HG03354 (cell line): ENCODE data around the gene CEP131.
"Not testable (repeated sequence)": the region's sequence is repeated elsewhere in the genome, so short reads cannot be mapped to it uniquely, and the experiment has no call there.

Source experiments
- ATAC-seq: cut with Tn5 transposase; IDR thresholded peaks from one replicate; pipeline ENCODE4 v1.9.1; 2021; ENCODE audit warnings: mild to moderate bottlenecking; ENCODE audit not compliant: unreplicated experiment, poor library complexity, severe bottlenecking

The CEP131 gene

GRCh38 chr17:81228834-81229665 is 6.3 kb upstream of the CEP131 start:
- no peak for ATAC-seq

- no peak for ATAC-seq
Observed at GRCh38 chr17:81228420-81228819, 5.7 kb upstream of the CEP131 start.

- ATAC-seq = not testable (repeated sequence)
Observed at GRCh38 chr17:81227630-81228029, 4.9 kb upstream of the CEP131 start.

- no peak for ATAC-seq
Observed at GRCh38 chr17:81223762-81224130, 981 bp upstream of the CEP131 start.

DNA sequence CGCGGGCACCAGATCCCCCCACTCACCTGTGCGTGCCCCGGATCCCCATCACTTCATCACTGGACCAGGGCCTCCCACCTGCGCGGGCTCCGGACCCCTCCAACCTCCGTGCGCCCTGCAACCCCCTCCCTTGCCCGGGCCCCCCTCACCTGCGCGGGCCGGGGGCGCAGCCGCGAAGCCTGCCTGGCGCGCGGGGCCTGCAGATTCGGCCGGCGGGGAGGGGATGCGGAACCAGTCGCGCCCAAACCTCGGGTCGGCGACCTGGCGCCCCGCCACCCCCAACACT is 202 bp downstream of the CEP131 start:
- ATAC-seq = no peak

DNA sequence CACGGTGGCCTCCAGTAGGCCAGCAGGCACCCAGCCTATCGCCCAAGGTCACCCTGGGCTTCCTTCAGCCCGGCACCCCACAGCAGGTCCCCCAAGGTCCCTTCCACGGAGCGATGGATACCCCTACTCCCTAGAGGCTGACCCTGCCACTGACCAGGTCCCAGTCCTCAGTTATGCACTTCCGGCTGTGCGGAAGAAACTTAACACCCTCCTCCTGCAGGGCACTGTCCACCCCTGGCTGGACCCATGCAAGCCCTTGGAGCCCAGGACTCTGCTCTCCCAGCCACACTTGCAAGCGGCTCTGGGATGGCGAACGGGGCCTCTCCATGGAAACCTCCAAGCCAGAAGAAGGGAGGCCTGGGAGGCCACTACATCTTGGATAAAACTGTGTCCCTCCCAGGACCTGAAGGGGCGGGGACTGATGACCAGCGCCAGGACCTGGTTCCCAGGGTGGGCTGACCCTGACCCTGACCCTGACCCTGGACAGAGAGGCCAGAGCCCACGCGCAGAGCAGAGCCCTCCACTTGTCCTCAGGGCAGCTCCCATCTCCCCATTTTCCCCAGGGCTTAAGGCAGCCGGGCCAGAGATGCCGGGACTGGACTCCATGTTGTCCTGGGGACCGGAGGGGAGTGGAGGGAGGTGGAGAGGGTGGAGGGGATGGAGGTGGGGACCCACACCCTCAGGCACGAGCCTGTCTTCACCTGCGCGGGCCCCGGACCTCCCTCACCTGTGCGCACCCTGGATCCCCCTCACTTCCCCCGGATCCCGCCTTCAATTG is 734 bp downstream of the CEP131 start:
- no peak for ATAC-seq

DNA sequence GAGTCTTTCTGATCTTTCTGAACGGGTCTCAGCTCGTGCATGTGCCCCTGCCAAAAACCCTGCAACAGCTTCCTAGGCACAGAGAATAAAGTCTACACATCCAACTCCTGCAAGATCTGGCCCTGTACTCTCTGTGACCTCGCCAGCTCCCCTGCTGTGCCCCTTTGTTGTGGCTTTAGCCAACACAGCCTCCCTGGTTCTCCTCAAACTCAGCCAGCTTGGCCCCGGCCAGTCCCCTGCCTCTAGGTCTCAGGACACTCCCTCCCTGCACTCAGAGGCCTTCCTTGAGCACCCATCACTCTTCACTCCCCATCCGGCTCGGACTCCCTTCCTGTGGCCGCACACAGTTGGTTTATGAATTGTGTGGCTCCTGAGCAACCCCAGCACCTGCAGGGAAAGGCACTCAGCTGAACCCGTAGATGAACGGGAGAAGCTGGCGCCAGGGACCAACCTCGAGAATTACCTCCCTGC is 1.4 kb downstream of the CEP131 start:
- no peak for ATAC-seq

DNA sequence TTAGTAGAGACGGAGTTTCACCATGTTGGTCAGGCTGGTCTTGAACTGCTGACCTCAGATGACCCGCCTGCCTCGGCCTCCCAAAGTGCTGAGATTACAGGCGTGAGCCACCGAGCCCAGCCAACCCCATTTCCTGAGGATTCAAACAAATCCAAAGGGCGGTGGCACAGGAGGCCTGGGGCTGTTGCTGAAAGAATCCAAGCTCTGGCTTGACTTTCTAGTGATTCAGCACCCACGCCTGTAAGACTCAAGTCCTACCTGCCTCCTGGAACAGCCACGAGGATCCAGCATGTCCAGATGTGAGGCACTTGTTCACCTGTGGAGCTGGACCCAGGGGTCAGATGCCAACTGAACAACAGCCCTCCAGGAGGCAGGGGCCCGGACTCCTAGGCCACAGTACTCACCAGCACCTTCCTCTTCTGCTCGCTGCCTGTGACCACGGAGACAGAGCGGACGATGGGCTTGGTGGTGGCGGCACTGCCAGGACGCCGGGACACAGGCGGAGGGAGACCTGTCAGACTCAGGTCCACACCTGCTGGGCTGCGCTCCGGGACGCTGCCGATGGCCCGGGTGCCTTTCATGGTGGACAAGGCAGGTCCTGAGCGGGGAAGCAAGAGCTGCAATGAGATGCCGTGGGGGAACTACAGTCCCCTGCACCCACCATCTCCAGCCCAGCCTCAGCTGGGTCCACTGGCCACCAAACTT is 3.1 kb downstream of the CEP131 start:
- ATAC-seq = no peak

DNA sequence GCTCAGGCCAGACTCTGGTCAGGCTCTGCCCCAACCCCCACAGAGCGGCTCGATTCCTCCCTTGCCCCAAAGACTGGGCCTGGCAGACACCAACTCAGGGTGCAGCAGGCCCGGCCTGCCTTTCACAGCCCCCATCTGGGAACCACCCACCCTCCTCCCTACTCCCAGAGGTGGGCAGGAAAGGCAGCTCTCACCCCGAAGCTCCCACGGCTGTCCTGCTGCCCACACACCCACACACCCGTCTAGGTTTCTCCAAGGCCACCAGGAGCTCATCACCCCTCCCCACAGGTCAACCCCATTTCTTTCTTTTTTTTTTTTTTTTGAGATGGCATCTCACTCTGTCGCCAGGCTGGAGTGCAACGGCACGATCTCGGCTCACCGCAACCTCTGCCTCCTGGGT is 3.8 kb downstream of the CEP131 start:
- ATAC-seq = no peak

GRCh38 chr17:81218459-81218858 is 4.3 kb downstream of the CEP131 start:
- ATAC-seq = no peak

GRCh38 chr17:81217491-81217890 is 5.3 kb downstream of the CEP131 start:
- no peak for ATAC-seq

- no peak for ATAC-seq
Observed at GRCh38 chr17:81213978-81214377, 8.8 kb downstream of the CEP131 start.

DNA sequence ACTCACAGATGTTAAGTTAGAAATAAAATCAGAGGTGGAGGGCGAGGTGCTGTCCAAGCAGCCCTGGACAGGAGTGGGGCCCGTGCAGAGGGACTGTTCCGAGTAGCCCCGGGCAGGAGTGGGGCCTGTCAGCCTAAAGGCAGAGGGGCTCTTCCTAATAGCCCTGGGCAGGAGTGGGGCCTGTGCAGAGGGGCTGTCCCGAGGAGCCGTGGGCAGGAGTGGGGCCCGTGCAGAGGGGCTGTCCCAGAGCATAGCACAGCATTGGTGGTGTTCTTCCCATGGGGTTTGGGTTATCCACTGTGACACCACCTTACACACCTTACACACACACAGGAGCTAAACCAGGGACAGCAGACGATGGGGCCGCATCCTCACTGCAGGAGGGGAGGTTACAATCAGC is 10.4 kb downstream of the CEP131 start:
- ATAC-seq = no peak

DNA sequence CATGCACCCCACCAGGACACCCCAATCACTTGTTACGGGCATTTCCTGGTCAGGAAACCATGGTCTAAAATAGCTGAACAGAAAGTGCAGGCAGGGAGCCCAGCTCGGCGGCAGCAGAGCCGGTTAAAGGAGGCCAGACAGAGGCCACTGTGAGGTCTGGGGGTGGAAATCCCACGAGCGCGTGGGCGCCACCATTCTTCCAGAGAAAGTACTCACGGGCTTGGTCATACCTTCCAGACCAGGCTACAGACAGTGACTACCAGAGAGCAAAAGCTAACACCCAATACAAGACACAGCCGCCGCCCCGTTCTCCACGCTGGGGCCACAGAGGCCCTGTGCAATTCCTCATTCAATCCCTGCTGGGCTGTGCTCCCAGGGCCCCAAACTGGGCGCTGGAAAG is 11.9 kb downstream of the CEP131 start:
- ATAC-seq = no peak

DNA sequence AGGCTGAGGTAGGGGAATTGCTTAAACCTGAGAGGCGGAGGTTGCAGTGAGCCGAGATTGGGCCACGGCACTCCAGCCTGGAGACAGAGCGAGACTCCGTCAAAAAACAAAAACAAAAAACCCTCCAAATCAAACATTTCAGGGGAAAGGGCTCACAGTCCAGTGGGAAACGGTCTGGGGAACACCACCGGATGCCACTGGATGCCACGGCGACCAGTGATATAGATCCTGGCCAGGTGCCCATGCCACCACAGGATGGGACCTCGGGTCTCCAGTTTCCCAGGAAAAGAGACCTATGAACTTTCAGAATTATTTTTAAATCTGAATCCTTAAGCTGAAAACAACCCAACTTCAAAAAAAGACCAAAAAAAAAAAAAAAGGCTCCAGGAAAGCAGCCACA is 12.3 kb downstream of the CEP131 start:
- no peak for ATAC-seq

DNA sequence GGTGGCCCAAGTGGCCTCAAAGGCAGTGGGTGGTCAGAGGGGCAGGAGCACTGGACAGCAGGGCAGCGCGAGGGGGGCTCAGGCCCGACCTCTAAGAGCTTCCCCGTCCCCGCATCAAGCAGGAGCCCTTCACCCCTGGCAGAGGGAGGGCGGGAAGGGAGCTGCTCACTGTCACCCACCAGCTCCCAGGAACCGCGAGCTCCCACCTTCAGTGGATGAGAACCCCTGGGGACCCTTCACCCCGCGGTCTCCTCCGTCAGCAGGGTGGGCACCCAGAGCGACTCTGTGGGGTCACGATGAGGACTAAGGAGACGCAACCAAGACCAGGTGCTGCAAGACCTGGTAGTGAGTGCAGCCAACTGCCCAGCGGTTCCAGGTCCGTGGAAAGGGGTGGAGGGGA is 13.6 kb downstream of the CEP131 start:
- ATAC-seq = no peak

DNA sequence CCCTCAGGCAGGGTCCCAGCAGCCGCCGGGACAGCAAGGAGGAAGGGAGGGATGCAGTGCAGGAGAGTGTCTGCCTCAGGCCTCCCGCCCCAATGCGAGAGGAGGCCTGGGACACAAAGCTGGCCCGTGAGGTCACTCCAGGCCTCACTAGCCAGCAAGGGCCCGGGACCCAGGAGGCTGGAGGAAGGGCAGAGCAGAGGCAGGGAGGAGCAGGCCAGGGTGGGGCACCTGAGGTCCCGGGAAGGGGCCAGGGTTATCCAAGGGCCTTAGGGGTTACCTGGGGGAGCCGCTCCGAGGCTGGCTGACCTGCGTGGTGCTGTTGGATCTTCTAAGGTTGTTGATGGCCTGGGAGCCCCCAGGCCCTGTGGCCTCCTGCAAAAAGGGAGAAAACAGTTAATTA is 14.1 kb downstream of the CEP131 start:
- ATAC-seq = no peak

- no peak for ATAC-seq
Observed at GRCh38 chr17:81207610-81208581, 14.9 kb downstream of the CEP131 start.

DNA sequence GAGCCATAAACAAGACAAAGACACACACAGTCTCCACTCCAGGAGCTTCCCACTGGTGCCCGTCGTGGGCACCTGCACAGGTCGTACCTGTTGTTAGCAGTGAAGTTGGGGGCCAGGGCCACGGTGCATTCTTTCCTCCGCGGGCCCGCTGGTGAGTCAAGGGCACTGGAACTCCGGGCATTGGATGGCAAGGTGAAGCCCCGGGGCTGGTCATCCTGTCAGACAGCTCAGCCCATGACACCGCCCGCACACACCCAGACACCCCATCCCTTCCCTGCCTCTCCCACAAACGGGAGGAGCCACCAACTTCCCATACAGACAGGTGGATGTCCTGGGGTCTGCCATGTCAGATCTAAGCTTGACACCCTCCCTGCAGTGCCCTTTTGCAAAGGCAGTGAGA is 16.1 kb downstream of the CEP131 start:
- no peak for ATAC-seq

- no peak for ATAC-seq
Observed at GRCh38 chr17:81206166-81206565, 16.6 kb downstream of the CEP131 start.
